ENCODE results near the gene UBXN10.

UBXN10 gene, protein sequence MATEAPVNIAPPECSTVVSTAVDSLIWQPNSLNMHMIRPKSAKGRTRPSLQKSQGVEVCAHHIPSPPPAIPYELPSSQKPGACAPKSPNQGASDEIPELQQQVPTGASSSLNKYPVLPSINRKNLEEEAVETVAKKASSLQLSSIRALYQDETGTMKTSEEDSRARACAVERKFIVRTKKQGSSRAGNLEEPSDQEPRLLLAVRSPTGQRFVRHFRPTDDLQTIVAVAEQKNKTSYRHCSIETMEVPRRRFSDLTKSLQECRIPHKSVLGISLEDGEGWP

GRCh38 chr1:20185834-20186782 is at the start of gene UBXN10, which contains the start of gene PLA2G2C:
UBXN10 (plus strand) TSS chr1:20186096; CDS start chr1:20190562, 4,466 bp downstream.
PLA2G2C (minus strand) TSS chr1:20186518; CDS start chr1:20177363, 9,155 bp downstream.
- DNase-seq: peak; percentile 27

DNA sequence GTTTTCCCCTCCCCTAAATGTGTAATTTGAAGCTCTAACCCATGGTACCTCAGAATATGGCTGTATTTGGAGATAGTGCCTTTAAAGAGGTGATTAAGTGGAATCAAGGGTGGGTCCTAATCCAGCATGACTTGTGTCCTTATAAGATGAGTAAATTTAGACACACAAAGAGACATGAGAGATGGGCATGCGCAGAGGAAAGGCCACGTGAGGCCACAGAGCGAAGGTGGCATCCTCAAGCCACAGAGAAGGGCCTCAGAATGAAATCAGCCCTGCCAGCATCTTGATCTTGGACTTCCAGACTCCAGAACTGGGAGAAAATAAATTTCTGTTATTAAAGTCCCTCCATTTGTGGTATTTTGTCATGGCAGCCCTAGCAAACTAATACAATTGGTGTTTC is 49.6 kb upstream of the UBXN10 start:
- no peak for DNase-seq

DNA sequence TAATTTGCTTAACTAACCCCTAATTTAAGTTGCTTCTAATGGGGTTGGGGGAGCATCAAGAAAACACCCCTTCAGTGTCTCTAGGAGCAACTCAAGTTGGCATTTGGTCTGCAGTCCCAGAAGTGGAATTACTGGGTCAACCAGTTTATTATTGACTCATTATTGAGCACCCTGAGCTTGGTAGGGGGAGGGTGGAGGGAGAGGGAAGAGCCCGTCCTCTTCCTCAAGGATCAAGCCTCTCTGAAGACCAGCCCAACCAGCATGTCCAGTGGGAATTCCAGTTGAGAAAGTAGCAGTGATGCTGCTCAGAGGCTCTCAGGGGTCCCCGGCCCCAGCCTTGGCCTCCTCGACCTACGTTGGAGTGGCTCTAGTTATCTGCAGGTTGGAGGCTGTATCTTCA is 48.8 kb upstream of the UBXN10 start:
- DNase-seq: no peak

DNA sequence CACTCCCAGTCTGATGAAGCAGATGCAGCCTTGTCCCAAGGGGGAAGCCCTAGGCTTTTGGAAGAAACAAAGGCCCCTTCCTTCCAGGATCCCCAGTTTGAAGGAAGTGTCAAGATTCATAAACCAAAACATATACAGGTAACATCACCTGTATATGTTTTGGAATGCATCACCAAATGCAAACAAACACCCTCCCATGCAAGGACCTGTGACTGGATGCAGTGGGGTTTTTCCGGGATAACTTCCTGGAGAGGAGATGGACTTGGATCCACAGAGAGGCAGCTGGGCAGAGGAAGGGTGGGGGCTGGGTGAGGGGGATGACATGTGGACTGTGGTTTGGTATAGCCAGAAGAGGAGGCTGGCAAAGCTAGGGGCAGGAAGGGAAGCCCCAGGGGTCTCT is 48.3 kb upstream of the UBXN10 start:
- no peak for DNase-seq

GRCh38 chr1:20138346-20138745 is 47.5 kb upstream of the UBXN10 start:
- DNase-seq: no peak

- no peak for DNase-seq
Measured at GRCh38 chr1:20138961-20139550, 46.8 kb upstream of the UBXN10 start, which contains the start of gene PLA2G2F. PLA2G2F (plus strand) TSS chr1:20139323; CDS start chr1:20139428, 105 bp downstream.

GRCh38 chr1:20139776-20140612 is 45.9 kb upstream of the UBXN10 start:
- no peak for DNase-seq

DNA sequence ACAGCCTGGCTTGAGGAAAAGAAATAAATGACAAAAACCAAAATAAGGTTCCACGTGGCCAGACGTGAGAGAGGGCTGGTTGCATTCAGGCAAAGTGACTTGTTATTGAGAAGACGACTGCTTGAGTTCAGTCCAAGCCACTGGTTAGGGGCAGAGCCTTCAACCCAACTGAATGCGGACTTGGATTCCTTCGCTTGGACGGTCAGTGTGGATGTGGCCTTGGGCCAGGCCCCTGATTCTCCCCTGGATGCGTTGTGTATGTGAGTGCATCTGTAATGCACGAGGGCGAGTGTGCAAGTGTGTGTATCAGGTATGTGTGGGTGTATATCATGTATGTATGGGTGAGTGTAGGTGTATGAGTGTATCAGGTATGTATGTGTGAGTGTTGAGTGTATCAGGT is 44.9 kb upstream of the UBXN10 start:
- no peak for DNase-seq

DNA sequence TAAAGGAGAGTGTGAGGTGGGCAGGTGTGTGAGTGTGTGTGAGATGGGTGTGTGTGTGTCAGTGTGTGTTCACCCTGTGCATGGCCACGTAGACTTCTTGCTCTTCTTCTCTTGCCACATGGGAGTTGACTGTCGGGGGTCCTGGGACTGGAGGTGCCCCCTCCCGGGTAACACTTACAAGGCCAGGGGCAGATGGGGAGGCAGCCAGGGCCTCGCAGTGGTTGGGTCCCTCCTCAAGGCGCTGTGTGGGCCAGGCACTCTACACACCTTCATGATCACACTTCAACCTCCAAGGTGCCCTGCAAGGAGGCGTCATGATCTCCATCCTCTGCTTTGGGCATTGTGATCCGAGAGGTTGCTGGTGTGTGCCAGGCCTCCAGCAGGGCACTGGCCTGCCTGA is 44.4 kb upstream of the UBXN10 start:
- DNase-seq: no peak

DNA sequence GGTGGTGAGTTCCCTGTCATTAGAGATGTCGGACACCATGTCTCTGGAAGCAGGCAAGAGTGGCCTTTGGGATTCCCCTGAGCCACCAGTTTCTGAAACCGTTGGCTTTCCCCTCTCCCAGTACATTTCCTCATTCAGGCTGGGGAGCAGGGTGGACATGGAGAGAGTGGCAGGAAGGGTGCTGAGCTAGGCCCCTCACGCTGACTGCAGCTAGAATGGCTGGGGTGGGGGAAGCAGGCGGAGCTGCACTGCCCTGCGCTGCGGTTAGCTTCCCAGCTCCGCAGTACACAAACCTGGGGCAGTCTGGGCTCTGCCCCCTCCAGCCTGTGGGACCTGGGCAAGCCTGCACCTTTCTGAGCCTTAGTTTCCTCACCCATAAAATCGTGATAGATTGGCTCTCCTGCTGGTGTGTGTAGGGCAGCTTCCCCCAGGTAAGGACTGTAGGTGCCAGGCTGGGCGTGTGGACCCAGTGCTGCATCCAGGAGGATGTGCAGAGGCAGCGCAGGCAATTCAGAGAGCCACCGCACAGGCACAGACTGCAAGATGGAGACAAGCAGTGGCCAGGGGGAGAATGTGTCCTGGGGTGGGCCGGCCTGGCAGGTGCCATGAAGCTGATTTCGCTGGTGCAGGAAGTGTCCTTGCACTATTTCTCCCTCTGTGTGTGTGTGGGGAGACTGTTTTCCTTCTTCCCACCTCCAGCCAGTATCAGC is 43.7 kb upstream of the UBXN10 start:
- no peak for DNase-seq

GRCh38 chr1:20143318-20143717 is 42.6 kb upstream of the UBXN10 start:
- DNase-seq: no peak

- DNase-seq: no peak
Measured at GRCh38 chr1:20143734-20144565, 41.9 kb upstream of the UBXN10 start.

- DNase-seq: no peak
Measured at GRCh38 chr1:20147846-20148570, 37.9 kb upstream of the UBXN10 start.

GRCh38 chr1:20148571-20149500 is 37.1 kb upstream of the UBXN10 start:
- no peak for DNase-seq

DNA sequence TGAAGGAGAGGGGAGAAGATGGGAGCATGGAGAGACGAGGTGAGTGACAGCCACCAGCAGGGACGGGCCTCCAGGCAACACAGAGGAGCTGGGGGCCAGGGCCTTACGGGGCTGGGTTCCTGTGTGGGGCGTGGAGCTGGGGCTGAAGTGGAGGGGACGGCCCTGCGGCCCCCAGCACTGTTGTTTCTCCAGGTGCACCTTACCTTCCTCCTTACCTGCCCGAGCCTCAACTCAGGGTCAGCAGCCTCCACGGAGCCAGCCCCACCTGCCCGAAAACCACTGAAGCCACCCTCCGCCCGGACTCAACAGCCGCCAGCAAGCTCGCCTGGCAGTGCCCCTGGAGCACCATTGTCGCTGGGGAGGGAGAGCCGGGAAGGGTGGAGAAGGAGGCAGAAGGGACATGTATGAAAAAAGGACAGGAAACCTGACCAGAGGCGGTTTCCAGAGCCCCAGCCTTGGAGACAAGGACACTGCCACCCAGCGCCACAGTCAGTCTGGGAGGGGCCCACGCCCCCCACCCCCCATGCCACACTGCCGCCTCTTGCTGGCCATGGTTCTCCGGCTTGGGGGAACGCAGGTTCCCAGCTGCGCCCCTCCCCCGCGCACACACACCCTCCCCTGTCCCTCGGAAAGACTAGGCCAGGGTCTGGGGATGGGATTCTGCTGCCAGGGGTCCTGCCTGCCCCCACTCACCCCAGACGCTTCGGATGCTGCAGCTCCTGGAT is 36.1 kb upstream of the UBXN10 start:
- DNase-seq: no peak

DNA sequence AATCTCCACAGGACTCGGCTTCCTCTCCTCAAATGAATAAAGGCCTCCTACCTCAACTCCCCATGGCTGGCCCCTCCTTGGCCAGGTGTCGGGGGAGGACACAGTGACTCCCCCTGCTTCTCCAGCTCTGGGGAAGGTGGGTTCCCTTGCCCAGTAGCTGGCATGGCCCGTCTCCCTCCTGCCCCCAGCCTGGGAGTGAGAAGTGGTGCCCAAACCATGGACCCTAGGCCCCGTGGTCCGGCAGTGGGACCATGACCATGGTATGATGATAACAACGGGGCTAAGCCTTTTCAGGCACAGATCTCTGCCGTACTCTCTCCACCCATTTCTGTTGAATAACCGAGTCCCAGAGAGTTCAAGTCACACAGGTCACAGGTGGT is 35.6 kb upstream of the UBXN10 start:
- DNase-seq: no peak

DNA sequence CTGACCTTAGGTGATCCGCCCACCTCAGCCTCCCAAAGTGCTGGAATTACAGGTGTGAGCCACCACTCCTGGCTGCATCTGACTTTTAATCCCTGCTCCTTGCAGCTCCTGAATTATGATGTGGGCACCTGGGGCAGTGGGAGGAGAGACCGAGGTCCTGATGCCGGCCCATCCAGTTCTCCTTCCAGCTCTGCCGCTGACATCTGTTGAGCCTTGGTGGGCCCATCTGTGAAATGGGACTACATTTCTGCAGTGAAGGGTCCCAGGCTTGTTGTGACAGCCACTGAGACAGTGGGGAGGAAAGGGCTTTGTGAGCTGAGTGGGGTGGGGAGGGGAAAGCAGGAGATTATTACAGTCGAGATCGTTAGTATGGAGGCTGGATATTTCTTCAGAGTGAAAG is 34.9 kb upstream of the UBXN10 start:
- no peak for DNase-seq

DNA sequence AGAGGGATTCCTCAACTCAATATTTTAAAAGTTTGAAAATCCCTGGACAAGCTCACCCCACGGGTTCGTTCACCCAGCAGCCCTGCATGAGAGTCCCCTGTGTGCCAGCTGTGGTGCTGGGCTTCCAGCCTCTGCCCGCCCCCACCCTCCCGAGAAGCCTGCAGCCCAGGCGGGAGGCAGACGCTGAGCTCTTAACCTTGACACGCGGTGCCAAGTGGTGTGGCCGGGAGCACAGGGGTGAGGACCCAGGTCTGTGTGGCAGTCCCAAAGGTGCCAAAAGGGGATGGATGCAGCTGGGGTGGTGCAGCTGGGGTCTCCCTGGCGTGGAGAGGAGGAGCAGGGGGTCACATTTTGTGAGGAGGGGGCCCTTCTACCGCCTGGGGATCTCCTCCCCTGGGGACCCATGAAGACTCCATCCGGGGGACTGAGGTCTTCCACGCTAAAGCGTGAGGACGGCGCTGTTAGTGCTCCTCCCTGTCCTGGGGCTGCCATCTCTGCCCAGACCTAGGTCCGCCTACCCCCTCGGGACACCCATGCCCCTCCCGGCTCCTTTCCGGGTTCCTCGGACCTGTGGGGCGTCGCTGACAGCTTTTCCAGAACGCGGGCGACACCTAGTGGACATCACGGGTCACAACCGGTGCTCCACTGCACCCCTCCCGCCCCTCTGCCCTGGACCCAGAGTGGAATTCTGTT is 33.8 kb upstream of the UBXN10 start:
- peak; percentile 58 for DNase-seq

All from DMS153 (cell line).